GM12874 (cell line): ENCODE measurements around the gene PRADC1.

Source experiments
- TF ChIP-seq, protein P1 (sequence below): IDR thresholded peaks from 2 replicates; pipeline ENCODE4 v1.5.1; 2011; ENCODE audit warnings: low read depth, mild to moderate bottlenecking, control low read depth, low read length, moderate library complexity; ENCODE audit not compliant: insufficient read depth

The PRADC1 gene

DNA sequence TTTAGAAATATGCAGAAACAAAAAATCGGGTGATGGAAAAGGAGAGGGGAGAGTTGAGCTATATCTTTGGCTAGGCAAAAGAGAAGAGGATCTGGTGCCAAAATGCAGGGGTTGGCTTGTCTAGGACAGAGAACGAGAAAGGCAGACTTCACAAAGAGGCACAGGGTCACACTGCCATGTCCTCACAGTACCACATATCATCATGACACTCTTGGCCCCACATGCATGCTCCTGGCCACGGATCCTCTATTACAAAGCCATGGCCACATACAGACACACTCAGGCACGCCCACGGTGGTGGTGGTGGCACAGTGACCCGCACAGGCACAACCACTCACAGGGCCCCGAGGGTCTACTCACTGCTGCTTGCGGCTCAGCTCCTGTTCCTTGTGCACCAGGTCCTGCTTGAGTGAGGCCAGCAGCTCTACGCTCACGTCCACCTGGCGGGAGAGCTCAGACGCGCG lies 35.4 kb upstream of the PRADC1 start:
- TF ChIP-seq, protein P1, sequence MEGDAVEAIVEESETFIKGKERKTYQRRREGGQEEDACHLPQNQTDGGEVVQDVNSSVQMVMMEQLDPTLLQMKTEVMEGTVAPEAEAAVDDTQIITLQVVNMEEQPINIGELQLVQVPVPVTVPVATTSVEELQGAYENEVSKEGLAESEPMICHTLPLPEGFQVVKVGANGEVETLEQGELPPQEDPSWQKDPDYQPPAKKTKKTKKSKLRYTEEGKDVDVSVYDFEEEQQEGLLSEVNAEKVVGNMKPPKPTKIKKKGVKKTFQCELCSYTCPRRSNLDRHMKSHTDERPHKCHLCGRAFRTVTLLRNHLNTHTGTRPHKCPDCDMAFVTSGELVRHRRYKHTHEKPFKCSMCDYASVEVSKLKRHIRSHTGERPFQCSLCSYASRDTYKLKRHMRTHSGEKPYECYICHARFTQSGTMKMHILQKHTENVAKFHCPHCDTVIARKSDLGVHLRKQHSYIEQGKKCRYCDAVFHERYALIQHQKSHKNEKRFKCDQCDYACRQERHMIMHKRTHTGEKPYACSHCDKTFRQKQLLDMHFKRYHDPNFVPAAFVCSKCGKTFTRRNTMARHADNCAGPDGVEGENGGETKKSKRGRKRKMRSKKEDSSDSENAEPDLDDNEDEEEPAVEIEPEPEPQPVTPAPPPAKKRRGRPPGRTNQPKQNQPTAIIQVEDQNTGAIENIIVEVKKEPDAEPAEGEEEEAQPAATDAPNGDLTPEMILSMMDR = no peak

DNA sequence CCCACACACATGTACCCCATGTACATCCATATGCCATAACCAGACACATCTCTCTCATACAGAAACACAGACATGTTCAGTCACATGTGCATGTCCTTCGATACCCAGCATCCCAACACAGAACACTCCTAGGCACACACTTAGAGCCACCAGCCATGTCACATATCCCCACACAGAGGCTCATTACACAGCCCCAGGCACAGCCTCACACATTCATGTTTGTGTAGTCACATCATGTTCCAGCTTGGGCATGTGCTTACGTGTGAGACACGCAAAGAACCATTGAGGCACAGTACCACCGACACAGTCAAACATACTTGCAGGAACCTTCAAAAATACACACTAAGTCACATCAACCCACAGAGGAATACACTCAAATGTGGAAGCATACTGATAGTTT lies 34.0 kb upstream of the PRADC1 start:
- TF ChIP-seq, protein P1 = no peak

DNA sequence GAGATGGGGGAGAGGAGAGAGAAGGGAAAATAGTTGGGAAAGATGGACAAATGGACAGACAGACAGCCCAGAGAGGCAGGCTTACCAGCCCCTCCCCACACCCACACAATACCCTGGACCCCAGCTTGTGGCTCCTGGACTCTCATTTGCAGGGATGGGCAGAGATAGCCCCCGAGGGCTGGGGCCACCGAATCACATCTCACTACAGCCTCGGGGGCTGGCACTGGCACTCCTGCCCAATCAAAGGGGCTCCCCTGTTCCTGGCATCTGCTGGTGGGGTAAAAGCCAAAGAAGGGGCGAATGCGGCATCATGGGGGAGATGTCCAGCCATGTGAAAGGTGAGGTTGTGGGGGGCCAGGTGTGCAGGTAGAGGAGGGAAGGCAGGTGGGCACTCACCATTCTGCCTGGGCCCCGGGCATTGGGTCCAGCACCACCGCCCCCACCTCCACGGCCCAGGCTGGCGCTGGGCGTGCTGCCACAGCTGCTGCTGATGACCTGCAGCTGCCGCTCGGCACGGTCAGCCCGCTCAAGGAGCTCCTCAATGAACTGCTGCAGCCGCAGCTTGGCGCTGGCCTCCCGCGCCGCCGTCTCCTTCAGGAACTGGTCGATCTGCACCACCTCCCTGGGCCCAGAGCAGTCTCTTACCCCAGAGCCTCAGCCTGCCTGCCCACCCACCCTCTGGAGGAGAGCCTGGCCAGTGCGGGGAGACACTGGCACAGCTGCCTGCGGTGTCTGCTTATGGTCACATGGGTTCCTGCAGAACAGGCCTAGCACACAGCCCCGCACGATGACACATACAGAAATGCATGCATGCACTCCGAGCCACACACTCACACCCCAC lies 33.2 kb upstream of the PRADC1 start:
- TF ChIP-seq, protein P1 = no peak

DNA sequence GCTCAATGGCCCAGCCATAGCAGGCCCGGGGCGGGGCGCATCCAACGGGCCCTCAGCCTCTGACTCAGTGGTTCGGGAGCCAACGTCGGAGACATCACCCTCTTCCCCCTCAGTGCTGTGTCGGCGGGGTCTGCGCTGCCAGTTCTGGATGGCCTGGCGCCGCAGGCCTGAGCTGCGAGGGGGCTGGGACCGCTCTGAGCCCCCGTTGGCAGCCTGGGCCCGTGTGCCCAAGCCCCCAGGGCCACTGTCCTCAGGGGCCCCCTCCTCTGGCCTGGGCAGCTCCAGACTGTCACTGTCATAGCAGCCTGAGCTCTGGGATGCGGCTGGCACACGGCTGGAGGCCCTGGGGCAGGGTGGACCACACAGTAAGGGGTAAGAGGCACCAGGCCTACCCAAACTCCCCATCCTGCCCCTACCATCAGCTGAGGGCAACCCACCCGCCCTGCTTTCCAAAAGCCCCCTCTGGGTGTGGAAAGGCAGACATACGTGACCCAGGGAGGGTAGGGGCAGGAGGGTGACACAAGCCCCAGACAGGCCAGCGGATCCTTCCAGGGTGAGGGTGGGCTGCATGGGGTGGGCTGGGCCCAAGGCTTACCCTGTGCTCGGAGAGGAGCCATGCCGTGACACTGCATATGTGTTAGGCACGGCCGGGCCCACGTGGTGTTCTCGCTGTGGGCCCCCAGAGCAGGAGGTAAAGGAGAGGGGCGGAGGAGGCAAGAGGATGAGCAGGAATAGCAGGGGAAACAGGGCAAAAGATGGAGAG lies 32.4 kb upstream of the PRADC1 start:
- TF ChIP-seq, protein P1 = no peak

DNA sequence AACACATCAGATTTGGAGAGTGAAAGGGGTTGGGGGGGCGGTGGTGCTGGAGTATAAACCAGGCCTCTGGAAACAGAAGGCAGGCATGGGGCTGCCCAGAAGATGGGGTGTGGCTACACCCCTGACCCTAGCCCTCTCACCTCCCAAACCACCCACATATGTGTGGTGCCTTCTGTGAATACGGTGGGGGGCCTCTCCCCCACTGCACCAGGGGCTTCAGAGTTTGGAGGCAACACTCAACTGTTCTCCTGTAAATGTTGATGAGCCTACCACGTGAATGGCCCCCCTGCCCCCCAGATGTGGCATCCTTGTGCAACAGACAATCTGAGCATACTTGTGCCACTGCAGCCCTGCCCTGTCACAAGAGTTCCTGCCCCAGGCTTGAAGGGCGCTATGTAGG lies 31.7 kb upstream of the PRADC1 start:
- TF ChIP-seq, protein P1 = no peak

DNA sequence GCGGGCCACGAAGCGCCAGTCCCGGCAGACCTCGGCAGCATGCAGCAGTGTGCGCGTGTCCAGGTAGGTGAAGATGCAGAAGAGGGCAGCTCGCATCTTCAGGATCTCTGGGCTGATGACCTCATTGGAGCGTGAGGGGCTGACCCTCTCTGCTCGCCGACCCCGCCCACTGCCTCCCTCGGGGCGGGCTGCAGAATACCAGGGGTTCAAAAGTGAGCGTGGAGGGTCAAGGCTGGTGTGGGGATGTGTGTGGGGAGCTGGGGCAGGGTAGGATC lies 31.2 kb upstream of the PRADC1 start:
- TF ChIP-seq, protein P1 = no peak

DNA sequence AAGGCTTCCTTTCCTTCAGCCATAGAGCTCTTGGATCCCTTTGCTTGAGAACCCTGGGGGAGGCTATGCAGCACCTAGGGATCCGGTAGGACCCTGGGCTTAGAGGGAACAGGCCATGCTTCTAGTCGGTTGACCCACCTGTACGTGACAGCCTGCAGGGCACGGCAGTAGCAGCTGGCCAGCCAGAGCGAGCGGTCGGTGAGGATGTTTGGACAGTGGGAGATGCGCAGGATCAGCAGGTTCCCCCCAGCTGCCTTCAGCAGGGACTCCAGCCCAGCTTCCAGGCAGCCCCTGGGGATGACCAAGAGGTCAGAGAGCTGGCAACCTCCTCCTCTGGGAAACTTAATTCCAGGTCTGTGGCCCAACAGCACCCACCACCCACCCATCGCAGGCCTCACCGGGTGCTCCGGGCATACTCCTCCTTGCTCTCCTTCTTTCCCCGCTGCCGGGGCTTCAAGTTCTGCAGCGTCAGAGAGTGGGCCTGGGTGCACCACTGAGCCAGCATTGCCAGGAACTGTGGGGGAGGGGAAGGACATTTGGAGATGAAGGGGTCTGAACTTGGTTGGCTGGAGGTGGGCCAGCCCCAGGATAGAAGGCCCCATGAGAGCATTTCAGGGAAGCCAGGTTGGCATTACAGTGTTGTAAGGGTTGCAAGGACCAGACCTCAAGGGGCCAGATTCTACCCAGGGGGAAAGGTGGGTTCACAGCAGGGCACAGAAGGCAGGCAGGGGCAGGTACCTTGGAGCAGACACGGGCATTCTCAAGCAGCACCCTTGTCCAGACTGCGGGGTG lies 30.7 kb upstream of the PRADC1 start:
- TF ChIP-seq, protein P1 = no peak
